K562 (cell line): Measurements from ENCODE around the gene RBBP7. TPM values are rescaled to one million over a fixed set of nuclear protein-coding genes. Genes with fewer than 3 reads are reported as not detected.

Source experiments
- ATAC-seq: fragments of 200-7000 bp; cut with Tn5 transposase; 3 replicates; pipeline ENCODE4 v1.9.1; 2020; ENCODE audit warnings: moderate library complexity
- BruUV-seq: library from RNA; stranded (reverse); fragments of 400-500 nt; replicated peaks from 2 replicates; lab custom pipeline; 2021; lab: Mats Ljungman, UMichigan
- CTCF ChIA-PET: fragments of 300-600 bp; formaldehyde crosslinking; extraction: SDS; loops from one replicate; lab custom pipeline; 2021; ENCODE audit warnings: low intra/inter-chr PET ratio; lab: Yijun Ruan, JAX
- POLR2A ChIA-PET: fragments of 300-600, 350-650 bp; sonication (Branson Sonifier 250); formaldehyde crosslinking; extraction: SDS; loops from one replicate; lab custom pipeline; 2021; ENCODE audit warnings: antibody characterized with exemption, inconsistent platforms; lab: Yijun Ruan, JAX
- DNase-seq, 4 experiments: peaks; one replicate each; pipeline versions ENCODE4 v3.0.0 to v3.0.0-alpha.2; 2011 to 2018; ENCODE audit warnings: low spot score in 3 of 4, mixed read lengths in 3 of 4; ENCODE audit errors: extremely low read depth in 1 of 4
- FAIRE-seq: peaks from 2 replicates; lab custom pipeline; 2011; peaks lifted over from hg19 to GRCh38; lab: Jason Lieb, UNC
- H2AFZ ChIP-seq: 2 replicates; pipeline ENCODE4 v1.6.0; 2011; ENCODE audit warnings: low read depth, low read length, control low read depth, inconsistent platforms
- H3K27ac ChIP-seq: fragments of 200-600 bp; 3 replicates; pipeline ENCODE4 v1.8.0; 2011; ENCODE audit warnings: low read depth, mild to moderate bottlenecking, control low read depth, inconsistent platforms, low read length, moderate library complexity, mixed read lengths; ENCODE audit errors: extremely low read depth
- H3K27me3 ChIP-seq, 2 experiments: fragments of 300-600 bp in 1 of 2; 2 replicates in 1 of 2; 3 replicates in 1 of 2; pipeline versions ENCODE4 v1.6.0 to v1.8.0; 2011; ENCODE audit warnings: inconsistent platforms in 2 of 2, low read length in 2 of 2, mild to moderate bottlenecking in 1 of 2, mixed read lengths in 1 of 2, moderate library complexity in 1 of 2; ENCODE audit not compliant: control insufficient read depth in 2 of 2, insufficient read depth in 2 of 2
- H3K36me3 ChIP-seq: fragments of 300-600 bp; 3 replicates; pipeline ENCODE4 v1.8.0; 2011; ENCODE audit warnings: mild to moderate bottlenecking, low read length, inconsistent platforms; ENCODE audit not compliant: control insufficient read depth, insufficient read depth
- H3K4me1 ChIP-seq, 2 experiments: fragments of 200-600 bp in 1 of 2; replicated peaks in 1 of 2; 2 replicates in 1 of 2; 3 replicates in 1 of 2; pipeline versions ENCODE4 v1.5.1 to v1.8.0; 2011; ENCODE audit warnings: inconsistent platforms in 2 of 2, low read length in 2 of 2, mild to moderate bottlenecking in 1 of 2, mixed read lengths in 1 of 2, moderate library complexity in 1 of 2; ENCODE audit not compliant: control insufficient read depth in 2 of 2, insufficient read depth in 2 of 2
- H3K4me2 ChIP-seq: 2 replicates; pipeline ENCODE4 v1.6.1; 2011; ENCODE audit warnings: low read length, control low read depth, inconsistent platforms, mixed read lengths; ENCODE audit not compliant: insufficient read depth
- H3K4me3 ChIP-seq: fragments of 200-600 bp; sonication (generic), shearing (Covaris generic); 2 replicates; pipeline ENCODE4 v1.5.1; 2016; ENCODE audit warnings: control low read depth, inconsistent platforms
- H3K79me2 ChIP-seq: fragments of 200-600 bp; 3 replicates; pipeline ENCODE4 v1.8.0; 2011; ENCODE audit warnings: low read length, inconsistent platforms; ENCODE audit not compliant: control insufficient read depth, insufficient read depth
- H3K9ac ChIP-seq, 2 experiments: 2 replicates each; pipeline versions ENCODE4 v1.6.0 to v1.6.1; 2011; ENCODE audit warnings: low read depth in 2 of 2, low read length in 2 of 2, control low read depth in 1 of 2, inconsistent platforms in 1 of 2, mild to moderate bottlenecking in 1 of 2, mixed read lengths in 1 of 2; ENCODE audit not compliant: insufficient read depth in 1 of 2
- H3K9me1 ChIP-seq: one replicate; pipeline ENCODE4 v1.6.0; 2011; ENCODE audit warnings: inconsistent platforms, mild to moderate bottlenecking, low read length, moderate library complexity; ENCODE audit not compliant: control insufficient read depth, insufficient read depth
- H3K9me3 ChIP-seq: replicated peaks from 2 replicates; pipeline ENCODE4 v1.5.1; 2011; ENCODE audit warnings: low read depth, low read length, inconsistent platforms; ENCODE audit not compliant: control insufficient read depth, insufficient read depth
- H4K20me1 ChIP-seq: replicated peaks from 2 replicates; pipeline ENCODE4 v1.6.1; 2011; ENCODE audit warnings: low read length, inconsistent platforms, mixed read lengths; ENCODE audit not compliant: control insufficient read depth, insufficient read depth
- KDM4B ChIP-seq, 2 experiments: fragments of 450-650 bp in 1 of 2; sonication (generic) in 1 of 2; IDR thresholded peaks; 2 replicates each; pipeline ENCODE4 v1.6.1; 2016 to 2017; ENCODE audit warnings: borderline replicate concordance in 2 of 2, antibody characterized with exemption in 1 of 2, low read depth in 1 of 2, mild to moderate bottlenecking in 1 of 2
- MTA1 ChIP-seq: fragments of 450-650 bp; IDR thresholded peaks from 2 replicates; pipeline ENCODE4 v1.6.1; 2017; ENCODE audit warnings: borderline replicate concordance
- MTA3 ChIP-seq: fragments of 450-650 bp; formaldehyde crosslinking; IDR thresholded peaks from 2 replicates; pipeline ENCODE4 v1.6.1; 2017; ENCODE audit warnings: mild to moderate bottlenecking, borderline replicate concordance
- MYC ChIP-seq, 2 experiments: fragments of 250-450 bp in 1 of 2; sonication (Bioruptor Pico) in 1 of 2; IDR thresholded peaks; 2 replicates each; pipeline versions ENCODE4 v1.5.1 to v1.6.1; 2012 to 2021; ENCODE audit warnings: low read depth in 2 of 2, borderline replicate concordance in 1 of 2, improper control_type of control experiment in 1 of 2, low read length in 1 of 2, mild to moderate bottlenecking in 1 of 2, moderate library complexity in 1 of 2
- SMARCC2 ChIP-seq: fragments of 450-650 bp; IDR thresholded peaks from 2 replicates; pipeline ENCODE4 v1.6.1; 2017; ENCODE audit warnings: antibody characterized with exemption, moderate library complexity, mild to moderate bottlenecking, low read depth
- UBTF ChIP-seq, 2 experiments: IDR thresholded peaks; 2 replicates each; pipeline ENCODE4 v1.6.1; 2012; ENCODE audit warnings: improper control_type of control experiment in 2 of 2, low read depth in 2 of 2, low read length in 2 of 2, borderline replicate concordance in 1 of 2
- ZKSCAN8 ChIP-seq: fragments of 200-800 bp; sonication (Bioruptor generic); IDR thresholded peaks from 2 replicates; pipeline ENCODE4 v1.6.1; 2016; ENCODE audit warnings: missing genetic modification characterization, missing compliant biosample characterization
- ZNF121 ChIP-seq: sonication (generic); formaldehyde crosslinking; conservative IDR thresholded peaks from 2 replicates; pipeline ENCODE4 v1.8.0; 2022; ENCODE audit warnings: missing genetic modification reagents
- ZNF124 ChIP-seq: sonication (generic); formaldehyde crosslinking; IDR thresholded peaks from 2 replicates; pipeline ENCODE4 v1.8.1; 2022; ENCODE audit warnings: missing genetic modification reagents
- ZNF592 ChIP-seq: fragments of 450-650 bp; IDR thresholded peaks from 2 replicates; pipeline ENCODE4 v1.6.1; 2017; ENCODE audit warnings: antibody characterized with exemption, mild to moderate bottlenecking
- ZNF655 ChIP-seq: fragments of 250-450 bp; sonication (Bioruptor Pico); IDR thresholded peaks from 2 replicates; pipeline ENCODE4 v1.5.0; 2021
- ZNF785 ChIP-seq: fragments of 250-450 bp; sonication (Bioruptor Pico); IDR thresholded peaks from 2 replicates; pipeline ENCODE4 v1.4.0; 2020; ENCODE audit warnings: mild to moderate bottlenecking
- ZNF79 ChIP-seq: fragments of 250-450 bp; sonication (Bioruptor Pico); IDR thresholded peaks from 2 replicates; pipeline ENCODE4 v1.4.0; 2020; ENCODE audit warnings: low read depth, mild to moderate bottlenecking, moderate library complexity
- ZSCAN32 ChIP-seq: fragments of 450-650 bp; formaldehyde crosslinking; IDR thresholded peaks from 2 replicates; pipeline ENCODE4 v1.4.0; 2020; ENCODE audit warnings: mild to moderate bottlenecking, moderate library complexity
- WGBS: fragments of 100-300 bp; shearing (Covaris generic); methylation state at CpG from one replicate; pipeline ENCODE4 v1.1.6; 2016; ENCODE audit warnings: low coverage, mixed read lengths; ENCODE audit not compliant: insufficient coverage; ENCODE audit errors: missing lambda C conversion rate; 5-methylcytosine and 5-hydroxymethylcytosine counted together
- in situ Hi-C: fragments of 300-500 bp; cut with MboI; formaldehyde crosslinking; loops from 4 replicates; pipeline ENCODE4 v1.15.0; 2018; ENCODE audit warnings: inconsistent platforms, mixed read lengths
- intact Hi-C: fragments of 100-400 bp; cut with micrococcal nuclease; formaldehyde crosslinking; loops from 2 replicates; pipeline ENCODE4 v1.14.2; 2022
- polyA plus RNA-seq, 8 experiments: library from polyadenylated mRNA; depleted of rRNA in 4 of 8; stranded (reverse) in 5 of 8; unstranded in 3 of 8; fragments of >200 nt; fragmentation: Nextera tagmentation in 2 of 8; fragmentation: Illumina TruSeq in 1 of 8; extraction: Ambion mirVana in 2 of 8; extraction: Trizol in 1 of 8; gene quantifications; 2 replicates each; pipeline versions ENCODE4 v1.2.1 to v1.2.3, GENCODE V29; 2011 to 2014; ENCODE audit warnings: inconsistent platforms in 1 of 8, missing spikeins in 1 of 8
- total RNA-seq, 7 experiments: library from RNA; depleted of rRNA in 6 of 7; stranded (reverse); fragments of >200 nt in 6 of 7; fragmentation: Illumina TruSeq in 2 of 7; extraction: Trizol in 2 of 7; gene quantifications; 2 replicates each; pipeline versions ENCODE4 v1.2.1 to v1.2.3, GENCODE V29; 2011 to 2021; ENCODE audit warnings: low replicate concordance in 1 of 7

Gene RBBP7
- total and polyA plus RNA-seq, 9 of the 15 experiments (the other 6 are each of a cell fraction or from before 2014, with no cell fraction given): 79.0 to 364 (median 182) TPM

- TF ChIP-seq ZNF655 (CRISPR knock-in tag): no peak
- TF ChIP-seq KDM4B (IDR thresholded peaks at IDR 0.05; ENCODE audit: borderline replicate concordance in 2 of 2, low read depth in 1 of 2): no peak
- no peak for TF ChIP-seq ZNF785 (CRISPR knock-in tag)
- no peak for TF ChIP-seq ZSCAN32
- TF ChIP-seq ZNF79 (CRISPR knock-in tag): no peak
- no peak for TF ChIP-seq ZNF124 (CRISPR knock-in tag)
These were observed 33.8 kb downstream of the RBBP7 start (continued) for GRCh38 chrX:16836371-16836770.

GRCh38 chrX:16834806-16835205 is 35.4 kb downstream of the RBBP7 start:
- no peak overlapping the region for H3K4me2 ChIP-seq
- H3K9me1 ChIP-seq: no peaks in the 10 kb centered on the region
- no peaks in the 10 kb centered on the region for H3K27me3 ChIP-seq
- no peak for ATAC-seq
- intact Hi-C loops (no loop called here), in situ Hi-C loops (no loop called here)
- BruUV-seq: no TSS peak
- POLR2A ChIA-PET: no interaction called here
- H3K27ac ChIP-seq: no peak overlapping the region
- no peak overlapping the region for H2AFZ ChIP-seq
- H3K9me3 ChIP-seq: no peaks in the 10 kb centered on the region
- H3K36me3 ChIP-seq: peaks cover 98% of the 10 kb centered on the region
- FAIRE-seq: no peak
- H3K9ac ChIP-seq: no peak overlapping the region
- WGBS: 92% methylated on average over 6 of the region's 6 CpGs
- H3K4me3 ChIP-seq: no peak overlapping the region
- no peaks in the 10 kb centered on the region for H4K20me1 ChIP-seq
- CTCF ChIA-PET: no interaction called here
- no peak for TF ChIP-seq MTA3
- TF ChIP-seq ZKSCAN8: no peak
- TF ChIP-seq ZNF592: no peak
- no peak for TF ChIP-seq SMARCC2
- TF ChIP-seq MYC (IDR thresholded peaks at IDR 0.05; ENCODE audit: low read depth, low read length): no peak
- no peak for TF ChIP-seq MYC (CRISPR knock-in tag; IDR thresholded peaks at IDR 0.05; ENCODE audit: borderline replicate concordance, low read depth)
- no peak for TF ChIP-seq MTA1
- TF ChIP-seq ZNF121 (CRISPR knock-in tag): no peak
- no peak for TF ChIP-seq UBTF (IDR thresholded peaks at IDR 0.05; ENCODE audit: borderline replicate concordance in 1 of 2, low read depth in 2 of 2, low read length in 2 of 2)
- no peaks in the 10 kb centered on the region for H3K79me2 ChIP-seq
- no peak for DNase-seq
- peaks cover 0 to 3% of the 10 kb centered on the region in 2 experiments; a peak in 3 of 5 replicates for H3K4me1 ChIP-seq
